Ramos (cell line): Measurements from ENCODE around the gene TRIM31.

Experiments used
- in situ Hi-C: fragments of 300-500 bp; cut with MboI; formaldehyde crosslinking; loops from one replicate; pipeline ENCODE4 v1.14.3; 2022; ENCODE audit warnings: low sequenced_read_pairs; ENCODE audit not compliant: unreplicated experiment

TRIM31 gene

GRCh38 chr6:30061858-30062458, 50.9 kb downstream of the TRIM31 start:
- in situ Hi-C loops = no loop called here

GRCh38 chr6:30061092-30061857, 51.6 kb downstream of the TRIM31 start, which contains the start of gene POLR1H:
POLR1H (plus strand) TSS chr6:30061265; CDS start chr6:30061525, 260 bp downstream.
- in situ Hi-C loops = no loop called here

DNA sequence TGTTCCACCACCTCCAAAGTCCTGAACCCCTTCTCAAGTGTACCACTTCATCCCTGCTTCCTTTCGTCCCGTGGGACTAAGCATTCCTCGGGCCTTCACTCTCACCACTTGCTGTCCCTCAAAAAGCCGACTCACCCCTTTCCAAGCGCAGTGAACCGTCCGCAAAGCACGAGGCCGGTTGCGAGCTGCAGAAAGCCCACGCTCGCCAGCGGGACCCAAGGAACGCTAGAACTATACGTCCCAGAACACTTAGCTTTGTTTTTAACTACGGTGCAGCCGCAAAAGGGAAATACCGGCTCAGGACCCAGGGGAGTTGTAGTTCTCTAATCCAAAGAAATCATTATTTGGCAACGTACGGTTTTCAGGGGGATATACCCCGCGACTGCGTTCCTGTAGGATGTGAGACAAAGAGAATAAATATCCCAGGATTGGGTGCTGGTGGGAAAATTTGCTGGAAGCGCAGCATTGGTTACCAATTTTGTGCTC, 52.2 kb downstream of the TRIM31 start:
- in situ Hi-C loops = no loop called here

- in situ Hi-C loops = no loop called here
These were observed 57.4 kb downstream of the TRIM31 start for GRCh38 chr6:30055513-30055912.

GRCh38 chr6:30053682-30054081, 59.2 kb downstream of the TRIM31 start:
- in situ Hi-C loops = no loop called here
